K562 (cell line): ENCODE data around the gene BICC1. TPM values are rescaled to one million over a fixed set of nuclear protein-coding genes. Genes with fewer than 3 reads are reported as not detected.

Experiments
- ATAC-seq: fragments of 200-7000 bp; cut with Tn5 transposase; 3 replicates; pipeline ENCODE4 v1.9.1; 2020; ENCODE audit warnings: moderate library complexity
- BruUV-seq: library from RNA; stranded (reverse); fragments of 400-500 nt; replicated peaks from 2 replicates; lab custom pipeline; 2021; lab: Mats Ljungman, UMichigan
- CTCF ChIA-PET: fragments of 300-600 bp; formaldehyde crosslinking; extraction: SDS; loops from one replicate; lab custom pipeline; 2021; ENCODE audit warnings: low intra/inter-chr PET ratio; lab: Yijun Ruan, JAX
- POLR2A ChIA-PET: fragments of 300-600, 350-650 bp; sonication (Branson Sonifier 250); formaldehyde crosslinking; extraction: SDS; loops from one replicate; lab custom pipeline; 2021; ENCODE audit warnings: antibody characterized with exemption, inconsistent platforms; lab: Yijun Ruan, JAX
- DNase-seq, 4 experiments: peaks; one replicate each; pipeline versions ENCODE4 v3.0.0 to v3.0.0-alpha.2; 2011 to 2018; ENCODE audit warnings: low spot score in 3 of 4, mixed read lengths in 3 of 4; ENCODE audit errors: extremely low read depth in 1 of 4
- FAIRE-seq: peaks from 2 replicates; lab custom pipeline; 2011; peaks lifted over from hg19 to GRCh38; lab: Jason Lieb, UNC
- H2AFZ ChIP-seq: 2 replicates; pipeline ENCODE4 v1.6.0; 2011; ENCODE audit warnings: low read depth, low read length, control low read depth, inconsistent platforms
- H3K27ac ChIP-seq: fragments of 200-600 bp; 3 replicates; pipeline ENCODE4 v1.8.0; 2011; ENCODE audit warnings: low read depth, mild to moderate bottlenecking, control low read depth, inconsistent platforms, low read length, moderate library complexity, mixed read lengths; ENCODE audit errors: extremely low read depth
- H3K27me3 ChIP-seq, 2 experiments: fragments of 300-600 bp in 1 of 2; 2 replicates in 1 of 2; 3 replicates in 1 of 2; pipeline versions ENCODE4 v1.6.0 to v1.8.0; 2011; ENCODE audit warnings: inconsistent platforms in 2 of 2, low read length in 2 of 2, mild to moderate bottlenecking in 1 of 2, mixed read lengths in 1 of 2, moderate library complexity in 1 of 2; ENCODE audit not compliant: control insufficient read depth in 2 of 2, insufficient read depth in 2 of 2
- H3K36me3 ChIP-seq: fragments of 300-600 bp; 3 replicates; pipeline ENCODE4 v1.8.0; 2011; ENCODE audit warnings: mild to moderate bottlenecking, low read length, inconsistent platforms; ENCODE audit not compliant: control insufficient read depth, insufficient read depth
- H3K4me1 ChIP-seq, 2 experiments: fragments of 200-600 bp in 1 of 2; replicated peaks in 1 of 2; 2 replicates in 1 of 2; 3 replicates in 1 of 2; pipeline versions ENCODE4 v1.5.1 to v1.8.0; 2011; ENCODE audit warnings: inconsistent platforms in 2 of 2, low read length in 2 of 2, mild to moderate bottlenecking in 1 of 2, mixed read lengths in 1 of 2, moderate library complexity in 1 of 2; ENCODE audit not compliant: control insufficient read depth in 2 of 2, insufficient read depth in 2 of 2
- H3K4me2 ChIP-seq: 2 replicates; pipeline ENCODE4 v1.6.1; 2011; ENCODE audit warnings: low read length, control low read depth, inconsistent platforms, mixed read lengths; ENCODE audit not compliant: insufficient read depth
- H3K4me3 ChIP-seq: fragments of 200-600 bp; sonication (generic), shearing (Covaris generic); 2 replicates; pipeline ENCODE4 v1.5.1; 2016; ENCODE audit warnings: control low read depth, inconsistent platforms
- H3K79me2 ChIP-seq: fragments of 200-600 bp; 3 replicates; pipeline ENCODE4 v1.8.0; 2011; ENCODE audit warnings: low read length, inconsistent platforms; ENCODE audit not compliant: control insufficient read depth, insufficient read depth
- H3K9ac ChIP-seq, 2 experiments: 2 replicates each; pipeline versions ENCODE4 v1.6.0 to v1.6.1; 2011; ENCODE audit warnings: low read depth in 2 of 2, low read length in 2 of 2, control low read depth in 1 of 2, inconsistent platforms in 1 of 2, mild to moderate bottlenecking in 1 of 2, mixed read lengths in 1 of 2; ENCODE audit not compliant: insufficient read depth in 1 of 2
- H3K9me1 ChIP-seq: one replicate; pipeline ENCODE4 v1.6.0; 2011; ENCODE audit warnings: inconsistent platforms, mild to moderate bottlenecking, low read length, moderate library complexity; ENCODE audit not compliant: control insufficient read depth, insufficient read depth
- H3K9me3 ChIP-seq: replicated peaks from 2 replicates; pipeline ENCODE4 v1.5.1; 2011; ENCODE audit warnings: low read depth, low read length, inconsistent platforms; ENCODE audit not compliant: control insufficient read depth, insufficient read depth
- H4K20me1 ChIP-seq: replicated peaks from 2 replicates; pipeline ENCODE4 v1.6.1; 2011; ENCODE audit warnings: low read length, inconsistent platforms, mixed read lengths; ENCODE audit not compliant: control insufficient read depth, insufficient read depth
- HOMEZ ChIP-seq: fragments of 250-450 bp; sonication (Bioruptor Pico); IDR thresholded peaks from 2 replicates; pipeline ENCODE4 v1.4.0; 2020; ENCODE audit warnings: mild to moderate bottlenecking, moderate library complexity
- LEF1 ChIP-seq: fragments of 450-650 bp; IDR thresholded peaks from 2 replicates; pipeline ENCODE4 v1.6.1; 2016; ENCODE audit warnings: mild to moderate bottlenecking
- NR2C2 ChIP-seq, 2 experiments: fragments of 200-800 bp in 1 of 2; sonication (Bioruptor generic) in 1 of 2; sonication (generic) in 1 of 2; formaldehyde crosslinking in 1 of 2; IDR thresholded peaks; 2 replicates each; pipeline versions ENCODE4 v1.6.1 to v1.8.0; 2016 to 2022; ENCODE audit warnings: mild to moderate bottlenecking in 1 of 2, missing compliant biosample characterization in 1 of 2, missing genetic modification characterization in 1 of 2, missing genetic modification reagents in 1 of 2
- NR3C1 ChIP-seq: sonication (generic); formaldehyde crosslinking; IDR thresholded peaks from 2 replicates; pipeline ENCODE4 v1.8.1; 2022; ENCODE audit warnings: missing genetic modification reagents
- OTX1 ChIP-seq: fragments of 450-650 bp; formaldehyde crosslinking; IDR thresholded peaks from 2 replicates; pipeline ENCODE4 v1.4.0; 2022; ENCODE audit warnings: mild to moderate bottlenecking
- RFX1 ChIP-seq: fragments of 450-650 bp; IDR thresholded peaks from 2 replicates; pipeline ENCODE4 v1.6.1; 2016; ENCODE audit warnings: mild to moderate bottlenecking, moderate library complexity
- SMARCA5 ChIP-seq: fragments of 450-650 bp; IDR thresholded peaks from 2 replicates; pipeline ENCODE4 v1.6.1; 2016
- SNRNP70 ChIP-seq: fragments of 200-400 bp; formaldehyde crosslinking; optimal IDR thresholded peaks from 2 replicates; pipeline ENCODE3; 2017; ENCODE audit warnings: low read depth, low read length
- ZBTB49 ChIP-seq: sonication (generic); formaldehyde crosslinking; IDR thresholded peaks from 2 replicates; pipeline ENCODE4 v1.8.0; 2022; ENCODE audit warnings: missing genetic modification reagents, mild to moderate bottlenecking, borderline replicate concordance
- ZNF253 ChIP-seq: fragments of 250-450 bp; sonication (Bioruptor Pico); conservative IDR thresholded peaks from 2 replicates; pipeline ENCODE4 v1.6.1; 2021; ENCODE audit warnings: mild to moderate bottlenecking
- ZNF592 ChIP-seq: fragments of 450-650 bp; IDR thresholded peaks from 2 replicates; pipeline ENCODE4 v1.6.1; 2017; ENCODE audit warnings: antibody characterized with exemption, mild to moderate bottlenecking
- ZNF696 ChIP-seq: fragments of 250-450 bp; sonication (Bioruptor Pico); conservative IDR thresholded peaks from 2 replicates; pipeline ENCODE4 v1.4.0; 2020; ENCODE audit warnings: mild to moderate bottlenecking, moderate library complexity
- whole genome bisulfite sequencing: fragments of 100-300 bp; shearing (Covaris generic); methylation state at CpG from one replicate; pipeline ENCODE4 v1.1.6; 2016; ENCODE audit warnings: low coverage, mixed read lengths; ENCODE audit not compliant: insufficient coverage; ENCODE audit errors: missing lambda C conversion rate; 5-methylcytosine and 5-hydroxymethylcytosine counted together
- in situ Hi-C: fragments of 300-500 bp; cut with MboI; formaldehyde crosslinking; loops from 4 replicates; pipeline ENCODE4 v1.15.0; 2018; ENCODE audit warnings: inconsistent platforms, mixed read lengths
- intact Hi-C: fragments of 100-400 bp; cut with micrococcal nuclease; formaldehyde crosslinking; loops from 2 replicates; pipeline ENCODE4 v1.14.2; 2022
- polyA plus RNA-seq, 8 experiments: library from polyadenylated mRNA; depleted of rRNA in 4 of 8; stranded (reverse) in 5 of 8; unstranded in 3 of 8; fragments of >200 nt; fragmentation: Nextera tagmentation in 2 of 8; fragmentation: Illumina TruSeq in 1 of 8; extraction: Ambion mirVana in 2 of 8; extraction: Trizol in 1 of 8; gene quantifications; 2 replicates each; pipeline versions ENCODE4 v1.2.1 to v1.2.3, GENCODE V29; 2011 to 2014; ENCODE audit warnings: inconsistent platforms in 1 of 8, missing spikeins in 1 of 8
- total RNA-seq, 7 experiments: library from RNA; depleted of rRNA in 6 of 7; stranded (reverse); fragments of >200 nt in 6 of 7; fragmentation: Illumina TruSeq in 2 of 7; extraction: Trizol in 2 of 7; gene quantifications; 2 replicates each; pipeline versions ENCODE4 v1.2.1 to v1.2.3, GENCODE V29; 2011 to 2021; ENCODE audit warnings: low replicate concordance in 1 of 7

BICC1 gene
- total and polyA plus RNA-seq, 9 of the 15 experiments (the other 6 are each of a cell fraction or from before 2014, with no cell fraction given): not detected

- Histone ChIP-seq H3K4me1 (no peaks in the 10 kb centered on the region), H3K36me3 (no peaks in the 10 kb centered on the region), H3K9me3 (no peaks in the 10 kb centered on the region), H3K27ac (no peak overlapping the region), H4K20me1 (no peaks in the 10 kb centered on the region), H3K9me1 (no peaks in the 10 kb centered on the region)
- POLR2A ChIA-PET: no interaction called here
- ATAC-seq: no peak
- in situ Hi-C loops: no loop called here
- no peak for FAIRE-seq
- TF ChIP-seq SMARCA5 (no peak), RFX1 (no peak), ZNF696 (CRISPR knock-in tag) (no peak), OTX1 (CRISPR knock-in tag) (no peak), ZNF592 (no peak), HOMEZ (CRISPR knock-in tag) (no peak), NR2C2 (CRISPR knock-in tag; IDR thresholded peaks at IDR 0.05) (no peak), NR2C2 (tag; IDR thresholded peaks at IDR 0.05) (no peak), ZBTB49 (CRISPR knock-in tag) (no peak), NR3C1 (CRISPR knock-in tag) (no peak), SNRNP70 (no peak), LEF1 (no peak), ZNF253 (no peak)
- TF ChIP-seq, all 486 proteins: peak for 0
- Histone ChIP-seq H3K27me3 (no peaks in the 10 kb centered on the region), H3K79me2 (no peaks in the 10 kb centered on the region), H2AFZ (no peak overlapping the region), H3K4me3 (no peak overlapping the region), H3K9ac (no peak overlapping the region), H3K4me2 (no peak overlapping the region)
- intact Hi-C loops: no loop called here
- WGBS: 4% methylated on average over 3 of the region's 3 CpGs
- DNase-seq: no peak
- CTCF ChIA-PET: no interaction called here
- no TSS peak for BruUV-seq
Observed at GRCh38 chr10:58593008-58593407, 80.3 kb downstream of the BICC1 start.
